AG04449 (cell line): ENCODE data around the gene GNGT2.
A peak's percentile ranks its signal among the peaks of the same experiment; 100 is the strongest.

Experiments used
- CTCF ChIA-PET: fragments of 350-600 bp; formaldehyde crosslinking; extraction: SDS; loops from one replicate; lab custom pipeline; 2021; ENCODE audit warnings: antibody characterized with exemption; lab: Yijun Ruan, JAX
- POLR2A ChIA-PET: fragments of 400-600, 350-600 bp; formaldehyde crosslinking; extraction: SDS; loops from one replicate; lab custom pipeline; 2020; ENCODE audit warnings: antibody characterized with exemption, inconsistent platforms; lab: Yijun Ruan, JAX
- DNase-seq: peaks from one replicate; pipeline ENCODE4 v3.0.0-alpha.2; 2010; ENCODE audit warnings: low read depth, low spot score
- H3K4me3 ChIP-seq: 2 replicates; pipeline ENCODE4 v1.5.1; 2011; ENCODE audit warnings: low read depth, mild to moderate bottlenecking, control low read depth, low read length
- TF ChIP-seq, protein P1 (sequence below): IDR thresholded peaks from one replicate; pipeline ENCODE4 v1.5.1; 2011; ENCODE audit warnings: mild to moderate bottlenecking, moderate library complexity, low read length, control low read depth, inconsistent platforms; ENCODE audit not compliant: insufficient read depth; ENCODE audit errors: missing control alignments

Gene GNGT2

DNA sequence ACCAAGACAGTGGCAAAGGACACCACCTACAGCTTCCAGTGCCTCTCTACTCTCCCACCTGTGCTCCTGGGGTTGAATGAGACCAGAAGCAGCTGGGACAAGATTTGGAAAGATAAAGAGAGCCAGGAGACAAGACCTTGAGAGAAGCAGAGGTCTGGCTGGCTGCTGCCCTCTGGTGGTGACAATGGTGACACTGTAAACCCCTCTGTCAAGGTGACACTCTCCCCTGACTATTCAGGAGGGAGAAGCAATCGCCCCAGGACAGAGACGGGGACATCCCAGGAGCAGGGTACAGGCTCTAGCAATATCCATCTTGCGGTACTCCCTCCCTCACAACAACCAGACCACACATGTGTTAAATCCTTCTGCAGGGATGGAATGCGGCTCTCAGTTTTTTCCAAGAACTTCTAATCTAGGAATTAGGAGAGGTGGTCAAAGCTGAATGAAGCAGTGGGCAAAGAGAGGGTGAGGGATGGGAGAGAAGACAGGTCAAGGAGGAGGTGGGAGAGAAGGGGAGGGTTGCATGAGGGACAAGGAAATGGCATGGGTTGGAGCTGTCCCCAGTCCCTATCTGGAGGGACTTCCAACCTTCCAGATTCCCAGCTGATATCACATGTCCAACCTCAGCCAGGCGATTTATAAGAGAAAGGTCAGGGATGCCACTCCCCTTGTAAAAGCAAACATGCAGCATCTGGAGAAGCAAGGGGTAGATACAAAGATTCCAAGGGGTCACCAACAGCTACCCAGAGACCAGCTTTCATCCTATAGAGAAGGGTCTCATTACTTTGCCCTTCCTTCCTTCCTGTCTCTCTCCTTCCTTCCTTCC lies 17.3 kb upstream of the GNGT2 start:
- CTCF ChIA-PET, result interaction anchor here (0.7 to 8.9 kb wide), 43 partner anchors 8 to 549 kb away, joined by 3 to 165 read pairs (median 4); partner anchors contain the start of genes ABI3, GNGT2 and PHB1

GRCh38 chr17:49226771-49227435 lies 16.5 kb upstream of the GNGT2 start:
- CTCF ChIA-PET, result interaction anchor here (0.7 to 8.9 kb wide), 35 partner anchors 9 to 548 kb away, joined by 3 to 165 read pairs (median 5); partner anchors contain the start of genes ABI3 and GNGT2
- no peak for DNase-seq
- TF ChIP-seq, protein P1, sequence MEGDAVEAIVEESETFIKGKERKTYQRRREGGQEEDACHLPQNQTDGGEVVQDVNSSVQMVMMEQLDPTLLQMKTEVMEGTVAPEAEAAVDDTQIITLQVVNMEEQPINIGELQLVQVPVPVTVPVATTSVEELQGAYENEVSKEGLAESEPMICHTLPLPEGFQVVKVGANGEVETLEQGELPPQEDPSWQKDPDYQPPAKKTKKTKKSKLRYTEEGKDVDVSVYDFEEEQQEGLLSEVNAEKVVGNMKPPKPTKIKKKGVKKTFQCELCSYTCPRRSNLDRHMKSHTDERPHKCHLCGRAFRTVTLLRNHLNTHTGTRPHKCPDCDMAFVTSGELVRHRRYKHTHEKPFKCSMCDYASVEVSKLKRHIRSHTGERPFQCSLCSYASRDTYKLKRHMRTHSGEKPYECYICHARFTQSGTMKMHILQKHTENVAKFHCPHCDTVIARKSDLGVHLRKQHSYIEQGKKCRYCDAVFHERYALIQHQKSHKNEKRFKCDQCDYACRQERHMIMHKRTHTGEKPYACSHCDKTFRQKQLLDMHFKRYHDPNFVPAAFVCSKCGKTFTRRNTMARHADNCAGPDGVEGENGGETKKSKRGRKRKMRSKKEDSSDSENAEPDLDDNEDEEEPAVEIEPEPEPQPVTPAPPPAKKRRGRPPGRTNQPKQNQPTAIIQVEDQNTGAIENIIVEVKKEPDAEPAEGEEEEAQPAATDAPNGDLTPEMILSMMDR, result no peak
- POLR2A ChIA-PET, result no interaction called here
- no peak overlapping the region for H3K4me3 ChIP-seq

More for the DNA sequence above, 17.3 kb upstream of the GNGT2 start:
- POLR2A ChIA-PET, result no interaction called here
- TF ChIP-seq, protein P1, result peak; percentile 79
- peak; percentile 10 for DNase-seq
- H3K4me3 ChIP-seq, result no peak overlapping the region

DNA sequence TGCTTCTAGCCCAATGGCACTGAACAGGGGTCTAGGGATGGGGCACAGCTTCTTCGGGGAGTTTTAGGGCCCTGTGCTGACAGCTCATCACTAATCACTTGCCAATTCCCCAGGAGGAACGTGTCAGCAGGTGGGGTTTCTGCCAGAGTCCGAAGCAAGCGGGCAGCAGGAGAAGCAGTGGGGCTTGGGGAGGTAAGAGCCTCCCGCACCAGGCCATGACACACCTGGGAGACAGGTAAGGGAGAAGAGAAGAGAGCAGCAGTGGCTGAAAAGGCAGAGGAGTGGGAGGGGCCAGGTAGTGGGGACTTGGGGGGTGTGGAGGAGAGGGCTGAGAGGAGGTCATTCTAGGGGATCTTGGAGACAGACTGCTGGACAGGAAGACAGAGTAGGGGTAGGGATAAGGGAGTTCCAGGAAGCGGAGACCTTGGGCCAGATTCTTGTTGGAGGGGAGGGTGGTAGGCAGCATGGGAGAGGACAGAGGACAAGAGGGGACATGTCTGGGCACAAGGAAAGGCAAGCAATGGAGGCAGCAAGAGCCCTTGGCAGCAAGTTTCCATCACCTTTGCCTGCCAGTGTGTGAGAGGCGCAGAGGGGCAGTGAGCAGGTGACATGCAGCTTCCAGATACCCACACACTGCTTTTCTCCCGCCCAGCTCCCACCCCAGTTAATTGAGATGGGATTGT lies 15.3 kb upstream of the GNGT2 start:
- ChIA-PET POLR2A (no interaction called here), CTCF (interaction anchor here (0.7 to 8.9 kb wide), 11 partner anchors 8 to 219 kb away, joined by 3 to 165 read pairs (median 12); partner anchors contain the start of genes ABI3 and GNGT2)
- no peak overlapping the region for H3K4me3 ChIP-seq
- DNase-seq, result no peak
- TF ChIP-seq, protein P1, result no peak

DNA sequence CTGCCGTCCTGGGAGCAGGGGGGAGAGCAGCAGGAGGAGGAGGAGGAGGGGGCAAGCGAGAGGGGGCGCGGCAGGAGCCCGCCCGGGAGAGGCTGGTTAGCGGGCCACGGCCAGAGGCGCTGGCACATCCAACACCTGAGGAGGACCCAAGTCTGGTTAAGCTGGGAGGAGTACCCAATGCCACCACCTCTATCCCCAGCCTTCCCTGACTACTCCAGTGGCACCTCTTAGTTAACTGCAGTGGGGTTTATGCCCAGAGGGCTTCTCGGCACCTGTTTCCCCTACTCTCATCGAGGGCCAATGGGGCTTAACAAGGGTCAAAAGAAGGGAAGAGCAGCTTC lies 14.6 kb upstream of the GNGT2 start:
- DNase-seq, result no peak
- CTCF ChIA-PET, result interaction anchor here (0.8 to 8.9 kb wide), 9 partner anchors 12 to 332 kb away, joined by 3 to 165 read pairs (median 3); partner anchors contain the start of genes ABI3 and GNGT2
- POLR2A ChIA-PET, result no interaction called here
- TF ChIP-seq, protein P1, result no peak
- H3K4me3 ChIP-seq, result no peak overlapping the region

- no peak for DNase-seq
- TF ChIP-seq, protein P1, result no peak
- no peak overlapping the region for H3K4me3 ChIP-seq
- ChIA-PET CTCF (interaction anchor here (0.7 to 8.9 kb wide), 12 partner anchors 12 to 333 kb away, joined by 3 to 165 read pairs (median 4); partner anchors contain the start of genes ABI3 and GNGT2), POLR2A (no interaction called here)
These were observed 14.0 kb upstream of the GNGT2 start for GRCh38 chr17:49224198-49224996.
